Measurements from ENCODE around the gene DYNAP.

The DYNAP gene

DNA sequence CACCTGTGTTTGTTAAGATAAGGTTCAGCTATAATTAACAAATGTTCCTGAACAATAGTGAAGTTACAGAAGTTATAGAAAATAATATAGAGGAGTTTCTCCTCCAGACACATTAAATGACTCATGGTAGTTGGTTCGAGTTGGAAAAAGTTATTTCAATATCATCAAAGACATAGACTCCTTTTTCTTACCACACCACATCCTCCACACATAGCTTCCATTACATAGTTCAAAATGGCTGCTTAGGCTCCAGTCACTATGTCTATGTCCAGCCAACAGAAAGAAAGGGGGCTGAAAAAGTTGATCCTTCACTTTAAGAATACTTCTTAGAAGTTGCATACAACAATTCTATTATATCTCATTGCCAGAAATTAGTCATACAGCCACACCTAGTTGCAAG, 50.7 kb downstream of the DYNAP start:
- DNase-seq, result no peak

DNA sequence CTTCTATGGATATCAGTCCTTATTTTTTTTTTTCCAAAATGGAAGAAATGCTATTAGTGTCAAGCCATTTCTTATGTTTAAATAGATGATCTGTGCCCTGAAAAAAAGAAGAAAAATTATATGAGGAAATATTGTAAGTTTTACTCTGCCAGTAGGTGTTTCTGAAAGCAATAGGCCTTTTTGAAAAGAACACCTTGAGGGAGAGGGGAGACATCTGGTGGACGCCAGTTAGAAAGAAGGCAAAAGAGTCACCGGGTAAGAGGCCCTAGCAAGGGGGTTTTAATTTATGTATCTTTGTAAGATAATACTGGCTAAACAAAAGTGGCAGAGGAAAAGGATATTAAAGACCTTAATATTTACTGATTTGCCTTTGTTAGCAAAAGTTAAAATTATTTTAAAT, 56.1 kb downstream of the DYNAP start:
- peak in 1 of 2 experiments; percentile 21 for DNase-seq

Data from NCI-H1930 (cell line).